ENCODE data around the gene RPL36. TPM values are rescaled to one million over a fixed set of nuclear protein-coding genes. Genes with fewer than 3 reads are reported as not detected.

The RPL36 gene
- total and polyA plus RNA-seq, 2 of the 8 experiments (the other 6 are each of a cell fraction or from before 2014, with no cell fraction given): 951 to 1,075 TPM

DNA sequence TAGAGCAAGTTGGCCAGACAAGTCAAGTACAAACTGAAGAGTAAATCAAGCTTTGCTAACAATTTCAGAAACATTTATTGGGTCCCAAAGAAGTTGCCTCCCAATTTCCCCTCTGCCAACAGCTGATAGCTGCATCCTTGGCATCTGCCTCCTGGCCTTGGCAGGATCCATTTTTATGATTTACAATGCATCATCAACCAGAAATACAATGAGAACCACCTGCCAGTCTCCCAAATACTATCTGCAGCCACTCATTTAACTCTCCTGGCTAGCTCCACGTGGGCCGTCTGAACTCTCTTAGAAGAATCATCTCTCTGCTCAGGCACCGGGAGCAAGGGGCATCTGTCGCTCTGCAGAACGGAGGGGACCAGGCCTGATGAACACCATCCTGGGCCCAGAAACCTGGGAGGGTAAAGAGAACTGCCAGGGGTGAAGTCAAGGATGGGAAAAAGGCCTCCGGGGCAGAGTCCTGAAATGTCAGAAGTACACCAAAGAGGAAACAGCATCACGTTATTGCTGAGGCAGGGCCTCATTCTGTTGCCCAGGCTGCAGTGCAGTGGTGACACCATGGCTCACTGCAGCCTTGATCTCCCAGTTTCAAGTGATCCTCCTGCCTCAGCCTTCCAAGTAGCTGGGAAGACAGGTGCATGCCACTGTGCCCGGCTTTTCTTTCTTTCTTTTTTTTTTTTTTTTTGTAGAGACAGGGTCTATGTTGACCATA, 27.3 kb downstream of the RPL36 start (continued):
- no peak for TF ChIP-seq FOSL1 (IDR thresholded peaks at IDR 0.05; ENCODE audit: insufficient read depth, low read depth, low read length)
- TF ChIP-seq NRF1 (IDR thresholded peaks at IDR 0.05; ENCODE audit: low read depth, low read length): no peak
- TF ChIP-seq SP2 (IDR thresholded peaks at IDR 0.05; ENCODE audit: low read length): no peak
